K562 (cell line): ENCODE data around the gene CRYGA. TPM values are rescaled to one million over a fixed set of nuclear protein-coding genes. Genes with fewer than 3 reads are reported as not detected.
"Not testable (repeated sequence)": the region's sequence is repeated elsewhere in the genome, so short reads cannot be mapped to it uniquely, and the experiment has no call there.

ENCODE experiments used
- ATAC-seq: fragments of 200-7000 bp; cut with Tn5 transposase; 3 replicates; pipeline ENCODE4 v1.9.1; 2020; ENCODE audit warnings: moderate library complexity
- BruUV-seq: library from RNA; stranded (reverse); fragments of 400-500 nt; replicated peaks from 2 replicates; lab custom pipeline; 2021; lab: Mats Ljungman, UMichigan
- CTCF ChIA-PET: fragments of 300-600 bp; formaldehyde crosslinking; extraction: SDS; loops from one replicate; lab custom pipeline; 2021; ENCODE audit warnings: low intra/inter-chr PET ratio; lab: Yijun Ruan, JAX
- POLR2A ChIA-PET: fragments of 300-600, 350-650 bp; sonication (Branson Sonifier 250); formaldehyde crosslinking; extraction: SDS; loops from one replicate; lab custom pipeline; 2021; ENCODE audit warnings: antibody characterized with exemption, inconsistent platforms; lab: Yijun Ruan, JAX
- DNase-seq, 4 experiments: peaks; one replicate each; pipeline versions ENCODE4 v3.0.0 to v3.0.0-alpha.2; 2011 to 2018; ENCODE audit warnings: low spot score in 3 of 4, mixed read lengths in 3 of 4; ENCODE audit errors: extremely low read depth in 1 of 4
- FAIRE-seq: peaks from 2 replicates; lab custom pipeline; 2011; peaks lifted over from hg19 to GRCh38; lab: Jason Lieb, UNC
- H2AFZ ChIP-seq: 2 replicates; pipeline ENCODE4 v1.6.0; 2011; ENCODE audit warnings: low read depth, low read length, control low read depth, inconsistent platforms
- H3K27ac ChIP-seq: fragments of 200-600 bp; 3 replicates; pipeline ENCODE4 v1.8.0; 2011; ENCODE audit warnings: low read depth, mild to moderate bottlenecking, control low read depth, inconsistent platforms, low read length, moderate library complexity, mixed read lengths; ENCODE audit errors: extremely low read depth
- H3K27me3 ChIP-seq, 2 experiments: fragments of 300-600 bp in 1 of 2; 2 replicates in 1 of 2; 3 replicates in 1 of 2; pipeline versions ENCODE4 v1.6.0 to v1.8.0; 2011; ENCODE audit warnings: inconsistent platforms in 2 of 2, low read length in 2 of 2, mild to moderate bottlenecking in 1 of 2, mixed read lengths in 1 of 2, moderate library complexity in 1 of 2; ENCODE audit not compliant: control insufficient read depth in 2 of 2, insufficient read depth in 2 of 2
- H3K36me3 ChIP-seq: fragments of 300-600 bp; 3 replicates; pipeline ENCODE4 v1.8.0; 2011; ENCODE audit warnings: mild to moderate bottlenecking, low read length, inconsistent platforms; ENCODE audit not compliant: control insufficient read depth, insufficient read depth
- H3K4me1 ChIP-seq, 2 experiments: fragments of 200-600 bp in 1 of 2; replicated peaks in 1 of 2; 2 replicates in 1 of 2; 3 replicates in 1 of 2; pipeline versions ENCODE4 v1.5.1 to v1.8.0; 2011; ENCODE audit warnings: inconsistent platforms in 2 of 2, low read length in 2 of 2, mild to moderate bottlenecking in 1 of 2, mixed read lengths in 1 of 2, moderate library complexity in 1 of 2; ENCODE audit not compliant: control insufficient read depth in 2 of 2, insufficient read depth in 2 of 2
- H3K4me2 ChIP-seq: 2 replicates; pipeline ENCODE4 v1.6.1; 2011; ENCODE audit warnings: low read length, control low read depth, inconsistent platforms, mixed read lengths; ENCODE audit not compliant: insufficient read depth
- H3K4me3 ChIP-seq: fragments of 200-600 bp; sonication (generic), shearing (Covaris generic); 2 replicates; pipeline ENCODE4 v1.5.1; 2016; ENCODE audit warnings: control low read depth, inconsistent platforms
- H3K79me2 ChIP-seq: fragments of 200-600 bp; 3 replicates; pipeline ENCODE4 v1.8.0; 2011; ENCODE audit warnings: low read length, inconsistent platforms; ENCODE audit not compliant: control insufficient read depth, insufficient read depth
- H3K9ac ChIP-seq, 2 experiments: 2 replicates each; pipeline versions ENCODE4 v1.6.0 to v1.6.1; 2011; ENCODE audit warnings: low read depth in 2 of 2, low read length in 2 of 2, control low read depth in 1 of 2, inconsistent platforms in 1 of 2, mild to moderate bottlenecking in 1 of 2, mixed read lengths in 1 of 2; ENCODE audit not compliant: insufficient read depth in 1 of 2
- H3K9me1 ChIP-seq: one replicate; pipeline ENCODE4 v1.6.0; 2011; ENCODE audit warnings: inconsistent platforms, mild to moderate bottlenecking, low read length, moderate library complexity; ENCODE audit not compliant: control insufficient read depth, insufficient read depth
- H3K9me3 ChIP-seq: replicated peaks from 2 replicates; pipeline ENCODE4 v1.5.1; 2011; ENCODE audit warnings: low read depth, low read length, inconsistent platforms; ENCODE audit not compliant: control insufficient read depth, insufficient read depth
- H4K20me1 ChIP-seq: replicated peaks from 2 replicates; pipeline ENCODE4 v1.6.1; 2011; ENCODE audit warnings: low read length, inconsistent platforms, mixed read lengths; ENCODE audit not compliant: control insufficient read depth, insufficient read depth
- ESRRA ChIP-seq: fragments of 450-650 bp; IDR thresholded peaks from 2 replicates; pipeline ENCODE4 v1.6.1; 2014; ENCODE audit warnings: low read depth, mild to moderate bottlenecking, moderate library complexity, borderline replicate concordance
- ZNF384 ChIP-seq: IDR thresholded peaks from 2 replicates; pipeline ENCODE4 v1.6.1; 2012; ENCODE audit warnings: low read depth, low read length, improper control_type of control experiment
- WGBS: fragments of 100-300 bp; shearing (Covaris generic); methylation state at CpG from one replicate; pipeline ENCODE4 v1.1.6; 2016; ENCODE audit warnings: low coverage, mixed read lengths; ENCODE audit not compliant: insufficient coverage; ENCODE audit errors: missing lambda C conversion rate; 5-methylcytosine and 5-hydroxymethylcytosine counted together
- in situ Hi-C: fragments of 300-500 bp; cut with MboI; formaldehyde crosslinking; loops from 4 replicates; pipeline ENCODE4 v1.15.0; 2018; ENCODE audit warnings: inconsistent platforms, mixed read lengths
- intact Hi-C: fragments of 100-400 bp; cut with micrococcal nuclease; formaldehyde crosslinking; loops from 2 replicates; pipeline ENCODE4 v1.14.2; 2022
- polyA plus RNA-seq, 8 experiments: library from polyadenylated mRNA; depleted of rRNA in 4 of 8; stranded (reverse) in 5 of 8; unstranded in 3 of 8; fragments of >200 nt; fragmentation: Nextera tagmentation in 2 of 8; fragmentation: Illumina TruSeq in 1 of 8; extraction: Ambion mirVana in 2 of 8; extraction: Trizol in 1 of 8; gene quantifications; 2 replicates each; pipeline versions ENCODE4 v1.2.1 to v1.2.3, GENCODE V29; 2011 to 2014; ENCODE audit warnings: inconsistent platforms in 1 of 8, missing spikeins in 1 of 8
- total RNA-seq, 7 experiments: library from RNA; depleted of rRNA in 6 of 7; stranded (reverse); fragments of >200 nt in 6 of 7; fragmentation: Illumina TruSeq in 2 of 7; extraction: Trizol in 2 of 7; gene quantifications; 2 replicates each; pipeline versions ENCODE4 v1.2.1 to v1.2.3, GENCODE V29; 2011 to 2021; ENCODE audit warnings: low replicate concordance in 1 of 7
- TF ChIP-seq, protein P1 (sequence below): sonication (generic); formaldehyde crosslinking; IDR thresholded peaks from 2 replicates; pipeline ENCODE4 v1.8.1; 2023; ENCODE audit warnings: mild to moderate bottlenecking, missing genetic modification reagents

The CRYGA gene
- total and polyA plus RNA-seq, 9 of the 15 experiments (the other 6 are each of a cell fraction or from before 2014, with no cell fraction given) = not detected

- no peak for TF ChIP-seq ZNF384
- TF ChIP-seq ESRRA = no peak
Measured at GRCh38 chr2:208125251-208125650, 38.1 kb downstream of the CRYGA start (continued).

DNA sequence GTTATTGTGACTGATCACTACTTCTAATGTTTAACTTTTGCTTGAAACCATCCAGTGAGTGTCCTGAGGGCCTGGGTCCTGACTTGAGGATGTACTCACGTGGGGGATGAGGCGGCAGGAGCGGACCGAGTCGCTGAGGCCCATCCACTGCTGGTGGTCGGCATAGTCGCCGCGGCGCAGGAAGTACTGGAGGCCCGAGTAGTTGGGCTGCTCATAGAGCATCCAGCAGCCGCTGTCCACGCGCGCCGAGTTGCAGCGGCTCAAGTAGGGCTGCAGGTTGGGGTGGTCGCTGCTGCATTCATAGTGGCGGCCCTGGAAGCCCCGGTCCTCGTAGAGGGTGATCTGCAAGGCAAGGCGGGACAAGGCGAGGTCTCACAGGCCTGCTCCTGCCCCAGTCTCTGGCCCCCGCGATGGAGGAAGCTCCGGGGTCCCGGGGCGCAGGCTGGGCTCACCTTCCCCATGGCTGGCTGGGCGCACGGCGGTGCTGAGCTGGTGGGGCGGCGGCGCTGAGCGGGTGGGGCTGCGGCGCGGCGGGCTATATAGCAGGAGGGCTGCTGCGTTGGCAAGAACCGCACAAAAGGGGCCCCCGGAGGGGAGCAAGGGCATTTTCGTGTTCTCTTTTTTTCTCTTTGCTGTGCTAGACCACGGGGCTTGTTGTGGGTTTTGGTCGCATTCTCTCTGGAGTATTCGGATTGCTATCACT, 39.2 kb downstream of the CRYGA start, which contains the start of gene CRYGD:
Gene CRYGD (minus strand): TSS at position 512 of the 703 bp plus-strand sequence. CDS start 51 bp downstream, at position 461.
- H3K9me1 ChIP-seq, ATAC-seq, H2AFZ ChIP-seq, BruUV-seq, H3K79me2 ChIP-seq, H3K36me3 ChIP-seq, in situ Hi-C loops, H3K4me2 ChIP-seq, POLR2A ChIA-PET, CTCF ChIA-PET, H3K27me3 ChIP-seq, H3K4me1 ChIP-seq, H3K9ac ChIP-seq, intact Hi-C loops, H3K4me3 ChIP-seq, DNase-seq, H4K20me1 ChIP-seq, H3K9me3 ChIP-seq, FAIRE-seq, H3K27ac ChIP-seq: not testable (repeated sequence)
- 90% methylated on average over 16 of the region's 46 CpGs for WGBS
- TF ChIP-seq, protein P1, sequence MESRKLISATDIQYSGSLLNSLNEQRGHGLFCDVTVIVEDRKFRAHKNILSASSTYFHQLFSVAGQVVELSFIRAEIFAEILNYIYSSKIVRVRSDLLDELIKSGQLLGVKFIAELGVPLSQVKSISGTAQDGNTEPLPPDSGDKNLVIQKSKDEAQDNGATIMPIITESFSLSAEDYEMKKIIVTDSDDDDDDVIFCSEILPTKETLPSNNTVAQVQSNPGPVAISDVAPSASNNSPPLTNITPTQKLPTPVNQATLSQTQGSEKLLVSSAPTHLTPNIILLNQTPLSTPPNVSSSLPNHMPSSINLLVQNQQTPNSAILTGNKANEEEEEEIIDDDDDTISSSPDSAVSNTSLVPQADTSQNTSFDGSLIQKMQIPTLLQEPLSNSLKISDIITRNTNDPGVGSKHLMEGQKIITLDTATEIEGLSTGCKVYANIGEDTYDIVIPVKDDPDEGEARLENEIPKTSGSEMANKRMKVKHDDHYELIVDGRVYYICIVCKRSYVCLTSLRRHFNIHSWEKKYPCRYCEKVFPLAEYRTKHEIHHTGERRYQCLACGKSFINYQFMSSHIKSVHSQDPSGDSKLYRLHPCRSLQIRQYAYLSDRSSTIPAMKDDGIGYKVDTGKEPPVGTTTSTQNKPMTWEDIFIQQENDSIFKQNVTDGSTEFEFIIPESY = 0 out of 2 replicates have a peak, but pooled peaks have one; percentile 22
